Lung microvascular endothelial cell (primary cell): ENCODE data around the gene MAN2A1. TPM values are rescaled to one million over a fixed set of nuclear protein-coding genes. Genes with fewer than 3 reads are reported as not detected.
A peak's percentile ranks its signal among the peaks of the same experiment; 100 is the strongest.
"Not testable (repeated sequence)": the region's sequence is repeated elsewhere in the genome, so short reads cannot be mapped to it uniquely, and the experiment has no call there.

ENCODE experiments used
- DNase-seq, 2 donors: peaks; one replicate each; pipeline versions ENCODE4 v3.0.0 to v3.0.0-alpha.2; 2010; ENCODE audit warnings: low read depth in 2 of 2
- total RNA-seq: library from RNA; depleted of rRNA; stranded (reverse); fragments of >200 nt; gene quantifications from 2 replicates; pipeline ENCODE4 v1.2.1, GENCODE V29; 2014

The MAN2A1 gene
- total RNA-seq, 1 donor from 2014 or later, result 45.4 TPM

DNA sequence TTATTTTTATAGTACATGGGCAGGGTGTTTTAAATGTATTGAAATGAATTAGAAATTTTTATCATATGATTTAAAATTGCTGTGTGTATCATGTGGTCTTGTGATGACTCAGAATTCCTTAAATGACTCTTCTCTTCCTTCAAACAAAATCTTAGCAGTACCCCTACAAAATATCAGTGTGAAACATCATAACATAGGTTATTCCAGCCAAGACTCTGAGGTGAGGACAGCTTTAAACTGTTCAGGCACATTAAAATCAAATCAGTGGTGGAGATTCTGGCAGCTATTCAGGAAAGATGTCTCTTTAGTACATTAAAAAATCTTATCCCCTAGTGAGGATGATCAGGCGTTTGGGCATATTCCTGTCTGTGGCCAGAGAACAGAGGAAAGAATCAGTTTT lies 174.0 kb downstream of the MAN2A1 start:
- DNase-seq, result peak in 1 of 2 donors; percentile 28

GRCh38 chr5:109865637-109866036 lies 175.9 kb downstream of the MAN2A1 start:
- peak; percentile 17 to 99 for DNase-seq

DNA sequence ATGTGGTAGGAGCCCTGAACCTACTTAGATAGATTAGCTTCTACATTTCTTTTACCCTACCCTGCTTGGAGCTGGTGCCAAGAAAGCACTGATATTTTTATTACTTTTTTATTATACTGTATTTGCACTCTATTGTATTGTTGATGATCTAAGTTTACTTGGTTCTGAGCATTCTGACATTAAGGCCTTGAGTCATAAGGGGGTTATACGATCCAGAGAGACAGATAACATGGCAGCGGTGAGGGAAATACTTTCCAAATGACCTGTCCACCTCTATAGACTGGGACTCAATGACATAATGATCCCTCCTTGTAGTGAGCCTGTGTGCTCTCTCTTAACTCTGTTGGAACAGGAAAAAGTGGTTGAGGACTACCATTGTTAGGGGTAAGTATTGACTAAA lies 176.3 kb downstream of the MAN2A1 start:
- peak in 1 of 2 donors; percentile 88 for DNase-seq

- no peak for DNase-seq
Measured at GRCh38 chr5:109868737-109869136, 179.0 kb downstream of the MAN2A1 start.

DNA sequence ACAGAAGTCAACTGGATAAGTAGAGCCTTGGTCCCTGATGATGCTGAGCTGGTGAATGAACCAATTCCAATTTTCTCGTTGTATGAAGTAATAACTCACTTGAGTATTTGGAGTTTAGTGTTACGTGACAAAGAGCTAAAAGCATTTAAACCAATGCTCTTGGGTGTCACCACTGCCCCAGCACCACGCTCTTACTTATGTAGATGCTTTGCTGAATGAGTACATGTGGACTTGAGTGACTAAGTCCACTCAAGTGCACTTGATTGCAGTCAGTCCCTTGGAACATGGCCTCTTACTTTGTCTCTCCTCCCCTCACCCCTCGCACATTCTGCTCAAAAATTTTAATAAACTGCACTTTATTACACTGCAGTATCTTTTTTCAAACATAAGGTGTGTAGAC lies 184.0 kb downstream of the MAN2A1 start:
- DNase-seq, result no peak

- no peak for DNase-seq
Measured at GRCh38 chr5:109874108-109874507, 184.4 kb downstream of the MAN2A1 start.

GRCh38 chr5:109876030-109876725 lies 186.5 kb downstream of the MAN2A1 start:
- DNase-seq, result no peak

- peak in 1 of 2 donors; percentile 16 for DNase-seq
Measured at GRCh38 chr5:109876941-109877669, 187.4 kb downstream of the MAN2A1 start.

DNA sequence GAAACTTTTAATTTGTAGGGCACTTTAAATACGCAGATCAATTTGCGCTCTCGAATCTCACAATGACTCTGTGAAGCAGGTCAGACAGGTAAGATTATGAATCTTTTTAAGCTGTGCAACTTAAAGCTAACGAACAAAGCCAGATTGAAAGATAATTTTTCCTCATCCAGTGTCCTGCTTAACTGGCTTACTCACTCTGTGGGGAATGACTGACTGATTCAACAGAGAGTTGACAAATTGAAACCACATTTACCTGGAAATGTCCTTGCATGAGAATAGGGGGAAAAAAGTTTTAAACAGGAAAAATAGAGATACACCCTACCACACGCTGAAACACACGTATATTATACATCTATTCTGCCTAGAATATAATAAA lies 187.9 kb downstream of the MAN2A1 start:
- no peak for DNase-seq

GRCh38 chr5:109878887-109879286 lies 189.2 kb downstream of the MAN2A1 start:
- DNase-seq, result no peak

GRCh38 chr5:109880907-109881685 lies 191.4 kb downstream of the MAN2A1 start:
- peak; percentile 23 to 44 for DNase-seq

GRCh38 chr5:109882546-109882945 lies 192.8 kb downstream of the MAN2A1 start:
- DNase-seq, result no peak

DNA sequence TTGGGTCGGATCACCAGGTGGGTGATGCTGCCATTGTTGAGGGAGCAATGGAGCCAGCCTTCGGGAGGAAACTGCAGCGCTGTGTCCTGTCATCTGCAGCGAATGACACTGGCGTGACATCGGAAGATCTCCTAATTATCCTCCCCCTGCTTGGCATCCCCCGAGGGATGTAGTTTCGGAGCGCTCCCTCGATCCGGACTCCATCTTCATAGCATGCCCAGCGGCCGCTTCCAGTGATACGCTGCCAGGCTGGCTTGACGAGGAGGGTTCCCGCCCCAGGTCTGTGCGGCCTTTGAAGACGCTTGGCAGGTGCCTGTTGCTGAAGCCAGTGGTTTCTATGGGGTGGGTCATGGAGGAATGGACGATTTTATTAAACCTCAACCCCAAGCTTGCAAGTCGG lies 194.9 kb downstream of the MAN2A1 start:
- DNase-seq, result no peak

DNA sequence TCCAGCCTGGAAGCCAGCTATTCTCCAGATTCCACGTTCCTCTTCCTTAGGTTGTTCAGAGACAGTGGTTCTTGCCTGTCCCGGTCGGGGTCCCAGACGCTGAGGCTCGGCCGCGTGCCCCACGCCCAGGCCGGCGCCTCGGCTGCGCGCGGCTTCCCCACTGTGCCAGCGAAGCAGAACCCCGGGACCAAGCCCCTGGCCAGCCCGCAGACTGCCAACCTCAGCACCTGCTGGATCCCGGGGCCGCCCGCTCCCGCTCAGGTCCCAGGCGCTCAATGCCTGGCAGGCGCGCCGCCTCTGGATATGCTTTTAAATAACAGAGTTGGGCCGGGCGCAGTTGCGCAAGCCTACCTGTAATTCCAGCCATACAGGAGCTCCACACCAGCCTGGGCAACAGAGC lies 195.5 kb downstream of the MAN2A1 start:
- DNase-seq, result no peak

- DNase-seq, result no peak
Measured at GRCh38 chr5:109888989-109889388, 199.3 kb downstream of the MAN2A1 start.

DNA sequence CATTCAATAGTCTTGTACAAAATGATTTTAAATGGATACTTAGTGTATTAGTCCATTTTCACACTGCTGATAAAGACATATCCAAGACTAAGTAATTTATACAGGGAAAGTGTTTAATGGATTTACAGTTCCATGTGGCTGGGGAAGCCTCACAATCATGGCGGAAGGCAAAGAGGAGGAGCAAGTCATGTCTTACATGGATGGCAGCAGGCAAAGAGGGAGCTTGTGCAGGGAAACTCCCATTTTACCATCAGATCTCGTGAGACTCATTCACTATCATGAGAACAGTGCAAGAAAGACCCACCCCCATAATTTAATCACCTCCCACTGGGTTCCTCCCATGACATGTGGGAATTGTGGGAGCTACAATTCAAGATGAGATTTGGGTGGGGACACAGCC lies 203.5 kb downstream of the MAN2A1 start:
- not testable (repeated sequence) for DNase-seq

- no peak for DNase-seq
Measured at GRCh38 chr5:109898269-109899162, 208.8 kb downstream of the MAN2A1 start.

DNA sequence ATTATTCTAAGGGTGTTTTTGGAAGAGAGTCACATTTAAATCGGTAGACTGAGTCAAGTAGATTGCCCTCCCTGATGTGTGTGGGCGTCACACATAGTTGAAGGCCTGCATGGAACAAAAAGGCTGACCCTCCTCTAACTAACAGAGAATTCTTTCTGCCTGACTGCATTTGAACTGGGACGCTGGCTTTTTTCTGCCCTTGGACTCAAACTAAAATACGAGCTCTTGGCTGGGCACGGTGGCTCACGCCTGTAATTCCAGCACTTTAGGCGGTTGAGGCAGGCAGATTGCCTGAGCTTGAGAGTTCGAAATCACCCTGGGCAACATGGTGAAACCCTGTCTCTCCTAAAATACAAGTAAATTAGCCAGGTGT lies 209.4 kb downstream of the MAN2A1 start:
- no peak for DNase-seq

GRCh38 chr5:109900461-109900860 lies 210.7 kb downstream of the MAN2A1 start:
- DNase-seq, result no peak

- no peak for DNase-seq
Measured at GRCh38 chr5:109900911-109901627, 211.3 kb downstream of the MAN2A1 start.

GRCh38 chr5:109901628-109901981 lies 211.9 kb downstream of the MAN2A1 start:
- no peak for DNase-seq
